VCaP (cell line): ENCODE measurements around the gene MICALL1.

Experiments
- H3K27ac ChIP-seq: fragments of 450-650 bp; 2 replicates; pipeline ENCODE4 v1.5.1; 2017
- CTCF ChIP-seq: fragments of 450-650 bp; conservative IDR thresholded peaks from 2 replicates; pipeline ENCODE4 v1.5.1; 2017; ENCODE audit warnings: mild to moderate bottlenecking, moderate library complexity

MICALL1 gene

GRCh38 chr22:37985050-37985585 lies 79.0 kb downstream of the MICALL1 start:
- TF ChIP-seq CTCF, result no peak

GRCh38 chr22:37985751-37986281 lies 79.7 kb downstream of the MICALL1 start:
- no peak overlapping the region for H3K27ac ChIP-seq
- no peak for TF ChIP-seq CTCF

More at GRCh38 chr22:37985050-37985585, 79.0 kb downstream of the MICALL1 start:
- H3K27ac ChIP-seq, result no peak overlapping the region

GRCh38 chr22:37986371-37986770 lies 80.3 kb downstream of the MICALL1 start:
- TF ChIP-seq CTCF, result no peak

GRCh38 chr22:37989146-37990045 lies 83.3 kb downstream of the MICALL1 start:
- no peak for TF ChIP-seq CTCF
- H3K27ac ChIP-seq, result no peak overlapping the region

More at GRCh38 chr22:37986371-37986770, 80.3 kb downstream of the MICALL1 start:
- no peak overlapping the region for H3K27ac ChIP-seq

- TF ChIP-seq CTCF, result no peak
Observed at GRCh38 chr22:37990301-37990700, 84.2 kb downstream of the MICALL1 start.

GRCh38 chr22:37990862-37991261 lies 84.8 kb downstream of the MICALL1 start:
- H3K27ac ChIP-seq, result no peak overlapping the region
- no peak for TF ChIP-seq CTCF

More at GRCh38 chr22:37990301-37990700, 84.2 kb downstream of the MICALL1 start:
- no peak overlapping the region for H3K27ac ChIP-seq

GRCh38 chr22:37991731-37992442 lies 85.8 kb downstream of the MICALL1 start:
- no peak overlapping the region for H3K27ac ChIP-seq
- no peak for TF ChIP-seq CTCF
